ENCODE measurements around the gene LRSAM1. TPM values are rescaled to one million over a fixed set of nuclear protein-coding genes. Genes with fewer than 3 reads are reported as not detected.
A peak's percentile ranks its signal among the peaks of the same experiment; 100 is the strongest.

The LRSAM1 gene
- total RNA-seq, 1 donor from 2014 or later, result 38.0 TPM

- no peak overlapping the region for H3K4me3 Mint-ChIP-seq (ENCODE audit: unreplicated experiment)
These were observed 84.1 kb downstream of the LRSAM1 start for GRCh38 chr9:127535396-127535795.

GRCh38 chr9:127535834-127536233, 84.5 kb downstream of the LRSAM1 start:
- Mint-ChIP-seq H3K27me3 (ENCODE audit: unreplicated experiment) (no peaks in the 10 kb centered on the region), H3K36me3 (ENCODE audit: unreplicated experiment) (no peaks in the 10 kb centered on the region), H3K4me1 (ENCODE audit: low read depth, unreplicated experiment) (peaks cover 18% of the 10 kb centered on the region), H3K4me3 (ENCODE audit: unreplicated experiment) (no peak overlapping the region), H3K27ac (ENCODE audit: unreplicated experiment) (no peak overlapping the region), H3K9me3 (ENCODE audit: unreplicated experiment) (peaks cover 6% of the 10 kb centered on the region)
- TF ChIP-seq CTCF (IDR thresholded peaks at IDR 0.05; ENCODE audit: partially characterized antibody, unreplicated experiment), result no peak
- DNase-seq, result no peak

More at GRCh38 chr9:127535396-127535795, 84.1 kb downstream of the LRSAM1 start:
- H3K36me3 Mint-ChIP-seq (ENCODE audit: unreplicated experiment), result no peaks in the 10 kb centered on the region
- no peak for DNase-seq
- H3K27ac Mint-ChIP-seq (ENCODE audit: unreplicated experiment), result no peak overlapping the region
- peaks cover 18% of the 10 kb centered on the region for H3K4me1 Mint-ChIP-seq (ENCODE audit: low read depth, unreplicated experiment)
- no peaks in the 10 kb centered on the region for H3K27me3 Mint-ChIP-seq (ENCODE audit: unreplicated experiment)
- peaks cover 6% of the 10 kb centered on the region for H3K9me3 Mint-ChIP-seq (ENCODE audit: unreplicated experiment)
- TF ChIP-seq CTCF (IDR thresholded peaks at IDR 0.05; ENCODE audit: partially characterized antibody, unreplicated experiment), result no peak

GRCh38 chr9:127536499-127536898, 85.2 kb downstream of the LRSAM1 start:
- no peak for TF ChIP-seq CTCF (IDR thresholded peaks at IDR 0.05; ENCODE audit: partially characterized antibody, unreplicated experiment)
- H3K4me3 Mint-ChIP-seq (ENCODE audit: unreplicated experiment), result no peak overlapping the region
- no peak overlapping the region for H3K27ac Mint-ChIP-seq (ENCODE audit: unreplicated experiment)

GRCh38 chr9:127537014-127537413, 85.7 kb downstream of the LRSAM1 start:
- DNase-seq, result no peak
- H3K4me1 Mint-ChIP-seq (ENCODE audit: low read depth, unreplicated experiment), result peaks cover 13% of the 10 kb centered on the region
- peak overlapping the region; percentile 36 for H3K27ac Mint-ChIP-seq (ENCODE audit: unreplicated experiment)

More at GRCh38 chr9:127536499-127536898, 85.2 kb downstream of the LRSAM1 start:
- Mint-ChIP-seq H3K27me3 (ENCODE audit: unreplicated experiment) (peaks cover 2% of the 10 kb centered on the region), H3K36me3 (ENCODE audit: unreplicated experiment) (no peaks in the 10 kb centered on the region), H3K4me1 (ENCODE audit: low read depth, unreplicated experiment) (peaks cover 18% of the 10 kb centered on the region), H3K9me3 (ENCODE audit: unreplicated experiment) (peaks cover 6% of the 10 kb centered on the region)
- no peak for DNase-seq

GRCh38 chr9:127537792-127538191, 86.5 kb downstream of the LRSAM1 start:
- H3K4me1 Mint-ChIP-seq (ENCODE audit: low read depth, unreplicated experiment), result peaks cover 12% of the 10 kb centered on the region
- no peak overlapping the region for H3K27ac Mint-ChIP-seq (ENCODE audit: unreplicated experiment)
- H3K9me3 Mint-ChIP-seq (ENCODE audit: unreplicated experiment), result peaks cover 6% of the 10 kb centered on the region
- DNase-seq, result no peak
- no peak overlapping the region for H3K4me3 Mint-ChIP-seq (ENCODE audit: unreplicated experiment)
- peaks cover 3% of the 10 kb centered on the region for H3K27me3 Mint-ChIP-seq (ENCODE audit: unreplicated experiment)
- no peaks in the 10 kb centered on the region for H3K36me3 Mint-ChIP-seq (ENCODE audit: unreplicated experiment)
- no peak for TF ChIP-seq CTCF (IDR thresholded peaks at IDR 0.05; ENCODE audit: partially characterized antibody, unreplicated experiment)

More at GRCh38 chr9:127537014-127537413, 85.7 kb downstream of the LRSAM1 start:
- H3K27me3 Mint-ChIP-seq (ENCODE audit: unreplicated experiment), result peaks cover 2% of the 10 kb centered on the region
- peaks cover 6% of the 10 kb centered on the region for H3K9me3 Mint-ChIP-seq (ENCODE audit: unreplicated experiment)
- peak overlapping the region; percentile 13 for H3K4me3 Mint-ChIP-seq (ENCODE audit: unreplicated experiment)
- H3K36me3 Mint-ChIP-seq (ENCODE audit: unreplicated experiment), result no peaks in the 10 kb centered on the region
- no peak for TF ChIP-seq CTCF (IDR thresholded peaks at IDR 0.05; ENCODE audit: partially characterized antibody, unreplicated experiment)

All from glutamatergic neuron (in vitro differentiated cells).